HepG2 (cell line): Measurements from ENCODE around the gene YKT6. TPM values are rescaled to one million over a fixed set of nuclear protein-coding genes. Genes with fewer than 3 reads are reported as not detected.

Source experiments
- ATAC-seq: fragments of 200-7000 bp; cut with Tn5 transposase; 3 replicates; pipeline ENCODE4 v1.9.1; 2020; ENCODE audit warnings: mild to moderate bottlenecking, moderate library complexity
- BruUV-seq: library from RNA; stranded (reverse); fragments of 400-500 nt; replicated peaks from 2 replicates; lab custom pipeline; 2021; lab: Mats Ljungman, UMichigan
- CTCF ChIA-PET: fragments of 300-600 bp; formaldehyde crosslinking; extraction: SDS; loops from one replicate; lab custom pipeline; 2021; ENCODE audit warnings: low total read pairs, inconsistent platforms, low intra/inter-chr PET ratio; lab: Yijun Ruan, JAX
- POLR2A ChIA-PET: fragments of 350-600 bp; sonication (Branson Sonifier 250); formaldehyde crosslinking; loops from one replicate; lab custom pipeline; 2020; ENCODE audit warnings: antibody characterized with exemption, inconsistent platforms; lab: Yijun Ruan, JAX
- DNase-seq: peaks from one replicate; pipeline ENCODE4 v3.0.0-alpha.2; 2015; ENCODE audit warnings: low spot score
- FAIRE-seq: peaks from 3 replicates; lab custom pipeline; 2011; peaks lifted over from hg19 to GRCh38; lab: Jason Lieb, UNC
- H2AFZ ChIP-seq: one replicate; pipeline ENCODE4 v1.6.1; 2011; ENCODE audit warnings: low read length, inconsistent platforms
- H3K27ac ChIP-seq: fragments of 300-600 bp; 3 replicates; pipeline ENCODE4 v1.8.0; 2011; ENCODE audit warnings: mixed run types, mild to moderate bottlenecking, mixed read lengths, low read length, inconsistent platforms; ENCODE audit not compliant: insufficient read depth; ENCODE audit errors: extremely low read length
- H3K27me3 ChIP-seq, 2 experiments: fragments of 200-600 bp in 1 of 2; 2 replicates in 1 of 2; 3 replicates in 1 of 2; pipeline versions ENCODE4 v1.6.0 to v1.8.0; 2011; ENCODE audit warnings: low read length in 2 of 2, mild to moderate bottlenecking in 2 of 2, moderate library complexity in 2 of 2, inconsistent platforms in 1 of 2; ENCODE audit not compliant: insufficient read depth in 2 of 2, control insufficient read depth in 1 of 2
- H3K36me3 ChIP-seq, 2 experiments: fragments of 200-600 bp in 1 of 2; replicated peaks in 1 of 2; 2 replicates in 1 of 2; 3 replicates in 1 of 2; pipeline versions ENCODE4 v1.5.1 to v1.8.0; 2011; ENCODE audit warnings: low read length in 2 of 2, inconsistent platforms in 1 of 2; ENCODE audit not compliant: insufficient read depth in 2 of 2, control insufficient read depth in 1 of 2
- H3K4me1 ChIP-seq: 2 replicates; pipeline ENCODE4 v1.5.1; 2012; ENCODE audit warnings: low read length, inconsistent platforms; ENCODE audit not compliant: insufficient read depth
- H3K4me2 ChIP-seq: 2 replicates; pipeline ENCODE4 v1.6.0; 2011; ENCODE audit warnings: low read depth, low read length, inconsistent platforms
- H3K4me3 ChIP-seq, 3 experiments: fragments of 200-600 bp in 1 of 3; sonication (generic), shearing (Covaris generic) in 1 of 3; replicated peaks in 1 of 3; 2 replicates each; pipeline ENCODE4 v1.5.1; 2011 to 2016; ENCODE audit warnings: low read length in 3 of 3, inconsistent platforms in 2 of 3, low read depth in 2 of 3, mild to moderate bottlenecking in 2 of 3, control low read depth in 1 of 3, mixed read lengths in 1 of 3; ENCODE audit not compliant: insufficient read depth in 1 of 3
- H3K79me2 ChIP-seq: one replicate; pipeline ENCODE4 v1.6.1; 2011; ENCODE audit warnings: low read length, inconsistent platforms; ENCODE audit not compliant: insufficient read depth
- H3K9ac ChIP-seq: 2 replicates; pipeline ENCODE4 v1.6.0; 2011; ENCODE audit warnings: mild to moderate bottlenecking, low read depth, low read length, inconsistent platforms; ENCODE audit not compliant: insufficient read depth
- H3K9me3 ChIP-seq: 2 replicates; pipeline ENCODE4 v1.5.1; 2012; ENCODE audit warnings: mild to moderate bottlenecking, low read length
- H4K20me1 ChIP-seq: 2 replicates; pipeline ENCODE4 v1.6.0; 2011; ENCODE audit warnings: inconsistent platforms, mild to moderate bottlenecking, low read length, moderate library complexity; ENCODE audit not compliant: insufficient read depth
- BATF2 ChIP-seq: sonication (generic); formaldehyde crosslinking; IDR thresholded peaks from 2 replicates; pipeline ENCODE4 v1.8.0; 2022; ENCODE audit warnings: mild to moderate bottlenecking, missing genetic modification reagents, moderate library complexity
- MAFF ChIP-seq: IDR thresholded peaks from 2 replicates; pipeline ENCODE4 v1.6.1; 2011; ENCODE audit warnings: low read depth, low read length, improper control_type of control experiment
- PREB ChIP-seq: sonication (generic); formaldehyde crosslinking; IDR thresholded peaks from 2 replicates; pipeline ENCODE4 v1.4.0; 2020; ENCODE audit warnings: missing genetic modification reagents
- SATB2 ChIP-seq: sonication (generic); formaldehyde crosslinking; IDR thresholded peaks from 2 replicates; pipeline ENCODE4 v1.5.0; 2020; ENCODE audit warnings: missing genetic modification reagents
- ZNF576 ChIP-seq: sonication (generic); formaldehyde crosslinking; IDR thresholded peaks from 2 replicates; pipeline ENCODE4 v1.4.0; 2020; ENCODE audit warnings: mild to moderate bottlenecking, missing genetic modification reagents
- ZNF598 ChIP-seq: sonication (generic); formaldehyde crosslinking; IDR thresholded peaks from 2 replicates; pipeline ENCODE4 v1.5.1; 2020; ENCODE audit warnings: mild to moderate bottlenecking, missing genetic modification reagents, borderline replicate concordance
- WGBS: methylation state at CpG from one replicate; pipeline ENCODE4 v1.1.6; 2017; ENCODE audit warnings: low lambda C conversion rate; 5-methylcytosine and 5-hydroxymethylcytosine counted together
- in situ Hi-C: cut with HindIII; loops from 2 replicates; pipeline ENCODE4 v1.10.0; 2017; ENCODE audit warnings: low pct_unique_long_range_greater_than_20kb; ENCODE audit not compliant: extremely low pct_ligation_motif_present
- intact Hi-C: fragments of 100-400 bp; cut with micrococcal nuclease; formaldehyde crosslinking; loops from one replicate; pipeline ENCODE4 v1.10.0; 2022; ENCODE audit not compliant: unreplicated experiment
- polyA plus RNA-seq, 8 experiments: library from polyadenylated mRNA; depleted of rRNA in 3 of 8; stranded (reverse) in 7 of 8; unstranded in 1 of 8; fragments of >200 nt; fragmentation: Illumina TruSeq in 4 of 8; extraction: Trizol in 4 of 8; gene quantifications; 2 replicates each; pipeline versions ENCODE4 v1.2.1 to v1.2.3, GENCODE V29; 2011 to 2016; ENCODE audit warnings: low read depth in 4 of 8, missing spikeins in 1 of 8, mixed read lengths in 1 of 8; ENCODE audit not compliant: insufficient read depth in 1 of 8
- total RNA-seq, 5 experiments: library from RNA; depleted of rRNA; stranded (reverse); fragments of >200 nt; fragmentation: Illumina TruSeq; extraction: Trizol; gene quantifications; 2 replicates each; pipeline ENCODE4 v1.2.3, GENCODE V29; 2016; ENCODE audit warnings: low read depth in 1 of 5

The YKT6 gene
- total and polyA plus RNA-seq, 2 of the 13 experiments (the other 11 are each of a cell fraction or from before 2014, with no cell fraction given), result 52.2 to 60.3 TPM

GRCh38 chr7:44153948-44154335, 46.8 kb upstream of the YKT6 start (continued):
- no peak for TF ChIP-seq BATF2 (CRISPR knock-in tag)
- TF ChIP-seq, all 625 proteins: peak for 0

- Histone ChIP-seq H3K36me3 (no peaks in the 10 kb centered on the region), H3K9me3 (no peaks in the 10 kb centered on the region), H3K4me3 (no peak overlapping the region), H4K20me1 (no peaks in the 10 kb centered on the region), H2AFZ (no peak overlapping the region), H3K79me2 (no peaks in the 10 kb centered on the region), H3K27ac (no peak overlapping the region), H3K27me3 (peaks cover 2 to 44% of the 10 kb centered on the region in 2 experiments; a peak in 3 of 5 replicates), H3K4me1 (peaks cover 9% of the 10 kb centered on the region), H3K9ac (no peak overlapping the region), H3K4me2 (no peak overlapping the region)
- FAIRE-seq, result no peak
- no peak for DNase-seq
- TF ChIP-seq SATB2 (CRISPR knock-in tag) (no peak), MAFF (no peak), ZNF576 (CRISPR knock-in tag) (no peak), PREB (CRISPR knock-in tag) (no peak), ZNF598 (no peak)
- POLR2A ChIA-PET, result no interaction called here
- no TSS peak for BruUV-seq
- 62% methylated on average over 3 of the region's 3 CpGs for WGBS
- intact Hi-C loops, result no loop called here
- CTCF ChIA-PET, result no interaction called here
- no peak for ATAC-seq
- in situ Hi-C loops, result no loop called here
Observed at GRCh38 chr7:44154703-44155102, 46.1 kb upstream of the YKT6 start.
